PC-3 (cell line): Measurements from ENCODE around the gene ADCY3. TPM values are rescaled to one million over a fixed set of nuclear protein-coding genes. Genes with fewer than 3 reads are reported as not detected.

Experiments
- ATAC-seq: fragments of 200-7000 bp; cut with Tn5 transposase; 2 replicates; pipeline ENCODE4 v1.9.1; 2020; ENCODE audit warnings: mild to moderate bottlenecking, moderate library complexity
- BruUV-seq: library from RNA; stranded (reverse); fragments of 400-500 nt; replicated peaks from 2 replicates; lab custom pipeline; 2021; lab: Mats Ljungman, UMichigan
- CTCF ChIA-PET: fragments of 300-600 bp; sonication (Branson Sonifier 250); formaldehyde crosslinking; loops from one replicate; lab custom pipeline; 2022; ENCODE audit warnings: antibody characterized with exemption; lab: Charles Lee
- POLR2A ChIA-PET: fragments of 300-600 bp; sonication (Branson Sonifier 250); formaldehyde crosslinking; loops from one replicate; lab custom pipeline; 2022; ENCODE audit warnings: antibody characterized with exemption; ENCODE audit not compliant: unreplicated experiment; lab: Charles Lee
- DNase-seq: peaks from one replicate; pipeline ENCODE4 v3.0.0-alpha.2; 2015
- H2AFZ ChIP-seq: fragments of 300-600 bp; sonication (generic); 2 replicates; pipeline ENCODE4 v1.6.0; 2016; ENCODE audit warnings: antibody characterized with exemption, low read length
- H3F3A ChIP-seq: fragments of 300-600 bp; sonication (generic); one replicate; pipeline ENCODE4 v1.6.0; 2017; ENCODE audit warnings: antibody characterized with exemption, low read length, control low read depth, mild to moderate bottlenecking; ENCODE audit not compliant: unreplicated experiment
- H3K27ac ChIP-seq: fragments of 300-600 bp; sonication (generic); 2 replicates; pipeline ENCODE4 v1.5.1; 2016; ENCODE audit warnings: mild to moderate bottlenecking, low read length
- H3K27me3 ChIP-seq: fragments of 300-600 bp; sonication (generic); 2 replicates; pipeline ENCODE4 v1.6.1; 2016; ENCODE audit warnings: low read length, mixed read lengths
- H3K36me3 ChIP-seq: fragments of 300-600 bp; sonication (generic); 2 replicates; pipeline ENCODE4 v1.6.1; 2016; ENCODE audit warnings: low read depth, mixed run types, low read length, mixed read lengths
- H3K4me1 ChIP-seq: fragments of 300-600 bp; sonication (generic); 2 replicates; pipeline ENCODE4 v1.5.1; 2016; ENCODE audit warnings: low read length; ENCODE audit not compliant: insufficient read depth
- H3K4me2 ChIP-seq: fragments of 300-600 bp; sonication (generic); 2 replicates; pipeline ENCODE4 v1.6.0; 2016; ENCODE audit warnings: low read length
- H3K4me3 ChIP-seq: fragments of 300-600 bp; sonication (generic); 2 replicates; pipeline ENCODE4 v1.5.1; 2016; ENCODE audit warnings: mild to moderate bottlenecking, low read length, mixed read lengths
- H3K79me2 ChIP-seq: fragments of 300-600 bp; sonication (generic); 2 replicates; pipeline ENCODE4 v1.6.1; 2017; ENCODE audit warnings: low read length, mixed read lengths
- H3K9ac ChIP-seq: fragments of 300-600 bp; sonication (generic); 2 replicates; pipeline ENCODE4 v1.6.0; 2016; ENCODE audit warnings: mild to moderate bottlenecking, low read length
- H3K9me2 ChIP-seq: fragments of 300-600 bp; sonication (generic); replicated peaks from 2 replicates; pipeline ENCODE4 v1.6.1; 2016; ENCODE audit warnings: mixed run types, low read length, mixed read lengths
- H3K9me3 ChIP-seq: fragments of 300-600 bp; sonication (generic); 2 replicates; pipeline ENCODE4 v1.6.1; 2016; ENCODE audit warnings: low read length, mixed read lengths
- H4K20me1 ChIP-seq: fragments of 300-600 bp; sonication (generic); 2 replicates; pipeline ENCODE4 v1.6.1; 2016; ENCODE audit warnings: low read length, mixed read lengths
- CTCF ChIP-seq: fragments of 300-600 bp; sonication (generic); conservative IDR thresholded peaks from 2 replicates; pipeline ENCODE4 v1.5.1; 2017; ENCODE audit warnings: antibody characterized with exemption, low read depth, mild to moderate bottlenecking, low read length
- EZH2 ChIP-seq: fragments of 300-600 bp; sonication (generic); IDR thresholded peaks from one replicate; pipeline ENCODE4 v1.6.1; 2017; ENCODE audit warnings: antibody characterized with exemption, mild to moderate bottlenecking, low read length; ENCODE audit not compliant: unreplicated experiment
- EZH2phosphoT487 ChIP-seq: fragments of 300-600 bp; sonication (generic); IDR thresholded peaks from 2 replicates; pipeline ENCODE4 v1.6.1; 2018; ENCODE audit warnings: mild to moderate bottlenecking, antibody characterized with exemption, low read length, borderline replicate concordance
- intact Hi-C: fragments of 100-400 bp; cut with micrococcal nuclease; formaldehyde crosslinking; loops from 2 replicates; pipeline ENCODE4 v1.9.0; 2023
- total RNA-seq: library from RNA; depleted of rRNA; stranded (reverse); fragments of >200 nt; gene quantifications from 2 replicates; pipeline ENCODE4 v1.2.3, GENCODE V29; 2014

ADCY3 gene
- total RNA-seq, 1 experiment from 2014 or later: 52.0 TPM

GRCh38 chr2:24918326-24919036, 1.6 kb downstream of the ADCY3 start:
- POLR2A ChIA-PET: no interaction called here
- DNase-seq (no peak), ATAC-seq (no peak)
- no peaks in the 10 kb centered on the region for H3K27me3 ChIP-seq
- peaks cover 39% of the 10 kb centered on the region for H3K79me2 ChIP-seq
- intact Hi-C loops: no loop called here
- TF ChIP-seq CTCF (no peak), EZH2 (no peak), EZH2phosphoT487 (no peak)
- BruUV-seq: no TSS peak
- H3K27ac ChIP-seq: no peak overlapping the region
- no peaks in the 10 kb centered on the region for H3K9me3 ChIP-seq
- H2AFZ ChIP-seq: no peak overlapping the region
- no peaks in the 10 kb centered on the region for H3K9me2 ChIP-seq
- CTCF ChIA-PET: no interaction called here
- peak overlapping the region; percentile 79 for H3K4me3 ChIP-seq
- H3K9ac ChIP-seq: no peak overlapping the region
- peak overlapping the region; percentile 98 for H3K4me2 ChIP-seq
- peaks cover 13% of the 10 kb centered on the region; the same call in 1 of the 2 replicates for H4K20me1 ChIP-seq
- H3F3A ChIP-seq: no peaks in the 10 kb centered on the region
- H3K36me3 ChIP-seq: no peaks in the 10 kb centered on the region
- H3K4me1 ChIP-seq: peaks cover 20% of the 10 kb centered on the region

- Histone ChIP-seq H3K9me2 (no peaks in the 10 kb centered on the region), H3K9ac (no peak overlapping the region), H3K9me3 (no peaks in the 10 kb centered on the region), H3K79me2 (peaks cover 39% of the 10 kb centered on the region), H3K36me3 (no peaks in the 10 kb centered on the region), H3F3A (no peaks in the 10 kb centered on the region), H3K4me2 (peak overlapping the region; percentile 98), H3K4me1 (peaks cover 20% of the 10 kb centered on the region), H2AFZ (no peak overlapping the region), H3K4me3 (peak overlapping the region; percentile 4; the same call in 1 of the 2 replicates), H3K27ac (no peak overlapping the region), H3K27me3 (no peaks in the 10 kb centered on the region), H4K20me1 (peaks cover 13% of the 10 kb centered on the region; the same call in 1 of the 2 replicates)
- DNase-seq: no peak
- POLR2A ChIA-PET: no interaction called here
- intact Hi-C loops: no loop called here
- ATAC-seq: no peak
- CTCF ChIA-PET: no interaction called here
- BruUV-seq: no TSS peak
- TF ChIP-seq EZH2phosphoT487: no peak
- no peak for TF ChIP-seq EZH2
These were observed 2.2 kb downstream of the ADCY3 start for GRCh38 chr2:24917731-24918325.

- ATAC-seq: no peak
- H3K27me3 ChIP-seq: no peaks in the 10 kb centered on the region
- H3K4me2 ChIP-seq: peak overlapping the region; percentile 98; the same call in 1 of the 2 replicates
- H3K27ac ChIP-seq: no peak overlapping the region
- POLR2A ChIA-PET: no interaction called here
- H3K9me3 ChIP-seq: no peaks in the 10 kb centered on the region
- no peak overlapping the region for H2AFZ ChIP-seq
- H3K9ac ChIP-seq: no peak overlapping the region
- H3K4me3 ChIP-seq: no peak overlapping the region
- no peaks in the 10 kb centered on the region for H3F3A ChIP-seq
- peaks cover 13% of the 10 kb centered on the region; the same call in 1 of the 2 replicates for H4K20me1 ChIP-seq
- peaks cover 20% of the 10 kb centered on the region for H3K4me1 ChIP-seq
- BruUV-seq: no TSS peak
- CTCF ChIA-PET: no interaction called here
- no peaks in the 10 kb centered on the region for H3K36me3 ChIP-seq
- peaks cover 39% of the 10 kb centered on the region for H3K79me2 ChIP-seq
- no peaks in the 10 kb centered on the region for H3K9me2 ChIP-seq
- no peak for DNase-seq
- intact Hi-C loops: no loop called here
- TF ChIP-seq EZH2 (no peak), CTCF (no peak), EZH2phosphoT487 (no peak)
These were observed 3.0 kb downstream of the ADCY3 start for GRCh38 chr2:24917086-24917485.
